Fibroblast of lung (primary cell): Measurements from ENCODE around the gene TSHZ2. TPM values are rescaled to one million over a fixed set of nuclear protein-coding genes. Genes with fewer than 3 reads are reported as not detected.

Source experiments
- DNase-seq, 2 donors: peaks; one replicate each; pipeline versions ENCODE4 v3.0.0 to v3.0.0-alpha.2; 2010; ENCODE audit warnings: low read depth in 2 of 2
- H2AFZ ChIP-seq: 2 replicates; pipeline ENCODE4 v1.5.1; 2012; ENCODE audit warnings: low read length, control low read depth, inconsistent platforms
- H3K27ac ChIP-seq: 2 replicates; pipeline ENCODE4 v1.5.1; 2011; ENCODE audit warnings: low read length, control low read depth; ENCODE audit not compliant: insufficient read depth
- H3K27me3 ChIP-seq: 2 replicates; pipeline ENCODE4 v1.5.1; 2011; ENCODE audit warnings: mild to moderate bottlenecking, low read length; ENCODE audit not compliant: control insufficient read depth, insufficient read depth
- H3K36me3 ChIP-seq: 2 replicates; pipeline ENCODE4 v1.5.1; 2011; ENCODE audit warnings: low read length; ENCODE audit not compliant: control insufficient read depth, insufficient read depth
- H3K4me1 ChIP-seq: 2 replicates; pipeline ENCODE4 v1.5.1; 2011; ENCODE audit warnings: low read length; ENCODE audit not compliant: control insufficient read depth, insufficient read depth; ENCODE audit errors: extremely low read depth
- H3K4me2 ChIP-seq: 2 replicates; pipeline ENCODE4 v1.5.1; 2011; ENCODE audit warnings: low read length, control low read depth; ENCODE audit not compliant: insufficient read depth; ENCODE audit errors: extremely low read depth
- H3K4me3 ChIP-seq, 4 experiments: fragments of 200-600 bp in 1 of 4; sonication (generic) in 1 of 4; replicated peaks in 1 of 4; 2 replicates each; pipeline ENCODE4 v1.5.1; 2011 to 2016; ENCODE audit warnings: low read length in 4 of 4, low read depth in 3 of 4, mild to moderate bottlenecking in 3 of 4, control low read depth in 2 of 4, inconsistent platforms in 1 of 4, mixed read lengths in 1 of 4; ENCODE audit not compliant: insufficient read depth in 1 of 4; ENCODE audit errors: control extremely low read depth in 1 of 4
- H3K79me2 ChIP-seq: 2 replicates; pipeline ENCODE4 v1.5.1; 2012; ENCODE audit warnings: mild to moderate bottlenecking, low read length, inconsistent platforms; ENCODE audit not compliant: control insufficient read depth, insufficient read depth
- H3K9ac ChIP-seq: 2 replicates; pipeline ENCODE4 v1.5.1; 2011; ENCODE audit warnings: mild to moderate bottlenecking, low read length, control low read depth; ENCODE audit not compliant: insufficient read depth
- H3K9me3 ChIP-seq: 2 replicates; pipeline ENCODE4 v1.5.1; 2012; ENCODE audit warnings: low read depth, low read length; ENCODE audit not compliant: control insufficient read depth, insufficient read depth
- H4K20me1 ChIP-seq: 2 replicates; pipeline ENCODE4 v1.5.1; 2011; ENCODE audit warnings: low read length; ENCODE audit not compliant: control insufficient read depth, insufficient read depth; ENCODE audit errors: extremely low read depth
- EZH2 ChIP-seq: IDR thresholded peaks from 2 replicates; pipeline ENCODE4 v1.5.1; 2012; ENCODE audit warnings: low read length, control low read depth, mild to moderate bottlenecking; ENCODE audit errors: missing control alignments
- polyA plus RNA-seq, 2 donors: library from polyadenylated mRNA; depleted of rRNA in 1 of 2; stranded (reverse) in 1 of 2; unstranded in 1 of 2; fragments of >200 nt; gene quantifications; 2 replicates each; pipeline ENCODE4 v1.2.1, GENCODE V29; 2011 to 2012; ENCODE audit warnings: missing spikeins in 1 of 2
- total RNA-seq: library from RNA; depleted of rRNA; stranded (reverse); fragments of >200 nt; gene quantifications from 2 replicates; pipeline ENCODE4 v1.2.1, GENCODE V29; 2014
- TF ChIP-seq, protein P1 (sequence below), 2 donors: IDR thresholded peaks in 1 of 2; conservative IDR thresholded peaks in 1 of 2; 1 replicate in 1 of 2; 2 replicates in 1 of 2; pipeline ENCODE4 v1.5.1; 2011 to 2012; ENCODE audit warnings: low read length in 2 of 2, control low read depth in 1 of 2, inconsistent platforms in 1 of 2, low read depth in 1 of 2, mild to moderate bottlenecking in 1 of 2

TSHZ2 gene
- total and polyA plus RNA-seq, 2 donors (not counting 1 experiment from before 2014, with no cell fraction given): 0.15 to 2.6 TPM

DNA sequence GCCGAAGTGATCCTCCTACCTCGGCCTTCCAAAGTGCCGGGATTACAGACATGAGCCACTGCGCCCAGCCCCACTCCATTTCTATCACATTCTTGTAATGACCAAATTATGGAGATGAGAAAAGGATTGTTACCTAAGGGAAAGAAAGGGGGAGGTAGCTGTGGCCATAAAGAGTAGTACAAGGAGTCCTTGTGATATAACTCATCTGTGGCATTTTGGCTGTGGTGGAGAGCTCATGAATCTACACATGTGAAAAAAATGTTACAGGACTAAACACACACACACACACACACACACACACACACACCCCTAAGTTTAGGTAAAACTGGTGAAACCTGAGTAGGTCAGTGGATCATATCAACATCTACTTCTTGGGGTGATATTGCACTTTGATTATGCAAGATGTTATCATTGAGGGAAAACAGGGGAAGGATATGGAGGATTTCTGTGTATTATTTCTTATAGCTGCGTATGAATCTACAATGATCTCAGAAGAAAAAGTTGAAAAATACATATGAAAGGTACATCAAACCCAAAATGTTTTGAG, 251.5 kb downstream of the TSHZ2 start:
- no peak overlapping the region for H3K4me3 ChIP-seq
- H3K9me3 ChIP-seq: no peaks in the 10 kb centered on the region
- TF ChIP-seq, protein P1, sequence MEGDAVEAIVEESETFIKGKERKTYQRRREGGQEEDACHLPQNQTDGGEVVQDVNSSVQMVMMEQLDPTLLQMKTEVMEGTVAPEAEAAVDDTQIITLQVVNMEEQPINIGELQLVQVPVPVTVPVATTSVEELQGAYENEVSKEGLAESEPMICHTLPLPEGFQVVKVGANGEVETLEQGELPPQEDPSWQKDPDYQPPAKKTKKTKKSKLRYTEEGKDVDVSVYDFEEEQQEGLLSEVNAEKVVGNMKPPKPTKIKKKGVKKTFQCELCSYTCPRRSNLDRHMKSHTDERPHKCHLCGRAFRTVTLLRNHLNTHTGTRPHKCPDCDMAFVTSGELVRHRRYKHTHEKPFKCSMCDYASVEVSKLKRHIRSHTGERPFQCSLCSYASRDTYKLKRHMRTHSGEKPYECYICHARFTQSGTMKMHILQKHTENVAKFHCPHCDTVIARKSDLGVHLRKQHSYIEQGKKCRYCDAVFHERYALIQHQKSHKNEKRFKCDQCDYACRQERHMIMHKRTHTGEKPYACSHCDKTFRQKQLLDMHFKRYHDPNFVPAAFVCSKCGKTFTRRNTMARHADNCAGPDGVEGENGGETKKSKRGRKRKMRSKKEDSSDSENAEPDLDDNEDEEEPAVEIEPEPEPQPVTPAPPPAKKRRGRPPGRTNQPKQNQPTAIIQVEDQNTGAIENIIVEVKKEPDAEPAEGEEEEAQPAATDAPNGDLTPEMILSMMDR (conservative IDR thresholded peaks at IDR 0.05 in 1 of 2, IDR thresholded peaks at IDR 0.05 in 1 of 2; ENCODE audit: low read depth in 1 of 2, low read length in 2 of 2): no peak
- no peak for TF ChIP-seq EZH2
- no peaks in the 10 kb centered on the region for H3K79me2 ChIP-seq
- no peak overlapping the region for H3K27ac ChIP-seq
- no peaks in the 10 kb centered on the region for H3K36me3 ChIP-seq
- H2AFZ ChIP-seq: no peak overlapping the region
- H3K4me1 ChIP-seq: no peaks in the 10 kb centered on the region
- DNase-seq: peak in 1 of 2 donors; percentile 38
- no peak overlapping the region for H3K9ac ChIP-seq
- no peaks in the 10 kb centered on the region for H3K27me3 ChIP-seq
- H4K20me1 ChIP-seq: no peaks in the 10 kb centered on the region
- H3K4me2 ChIP-seq: no peak overlapping the region

DNA sequence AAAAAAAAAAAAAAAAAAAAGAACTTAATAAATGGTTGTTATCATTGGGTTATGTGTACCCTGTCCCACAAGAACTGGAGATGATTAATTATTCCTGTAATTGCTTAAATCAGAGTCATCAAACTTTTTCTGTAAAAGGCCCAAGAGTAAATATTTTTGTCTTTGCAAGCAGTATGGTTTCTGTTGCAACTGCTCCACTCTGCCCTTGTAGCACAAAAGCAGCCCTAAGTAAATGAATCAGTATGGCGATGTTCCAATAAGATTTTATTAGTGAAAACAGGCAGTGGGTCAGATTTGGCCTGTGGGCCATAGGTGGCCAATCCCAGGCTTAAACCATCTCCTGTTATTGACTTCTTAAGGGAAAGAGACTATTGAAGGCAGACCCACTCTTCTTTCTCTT, 252.7 kb downstream of the TSHZ2 start:
- Histone ChIP-seq H3K9me3 (no peaks in the 10 kb centered on the region), H2AFZ (no peak overlapping the region), H3K27me3 (no peaks in the 10 kb centered on the region), H3K79me2 (no peaks in the 10 kb centered on the region), H3K4me1 (no peaks in the 10 kb centered on the region), H4K20me1 (no peaks in the 10 kb centered on the region), H3K36me3 (no peaks in the 10 kb centered on the region), H3K4me3 (no peak overlapping the region), H3K4me2 (no peak overlapping the region), H3K9ac (no peak overlapping the region), H3K27ac (no peak overlapping the region)
- peak; percentile 84 to 86 for DNase-seq
- TF ChIP-seq, protein P1 (conservative IDR thresholded peaks at IDR 0.05 in 1 of 2, IDR thresholded peaks at IDR 0.05 in 1 of 2; ENCODE audit: low read depth in 1 of 2, low read length in 2 of 2): no peak
- no peak for TF ChIP-seq EZH2

DNA sequence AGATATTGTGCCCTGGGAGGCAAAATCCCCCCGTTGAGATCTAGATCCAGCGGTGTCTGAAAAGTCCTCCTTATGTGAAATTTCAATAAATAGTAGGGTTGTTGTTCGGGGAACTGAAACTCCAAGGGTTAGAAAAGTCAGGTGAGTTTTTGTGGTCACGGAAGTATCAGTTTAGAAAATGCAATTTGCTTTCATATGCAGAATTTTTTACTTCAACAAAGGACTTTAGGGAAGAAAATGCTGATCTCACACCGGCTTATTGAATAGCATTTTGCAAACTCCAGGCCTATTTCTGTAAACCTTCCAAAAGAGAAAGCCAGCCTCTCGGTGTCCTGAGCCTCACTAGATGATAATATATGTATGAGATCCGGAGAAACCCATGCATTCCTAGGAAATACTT, 254.7 kb downstream of the TSHZ2 start:
- no peak for DNase-seq

More for the DNA sequence above, 254.7 kb downstream of the TSHZ2 start:
- Histone ChIP-seq H2AFZ (no peak overlapping the region), H3K27me3 (no peaks in the 10 kb centered on the region), H4K20me1 (no peaks in the 10 kb centered on the region), H3K9me3 (no peaks in the 10 kb centered on the region), H3K27ac (no peak overlapping the region), H3K79me2 (no peaks in the 10 kb centered on the region), H3K9ac (no peak overlapping the region), H3K36me3 (no peaks in the 10 kb centered on the region), H3K4me3 (no peak overlapping the region), H3K4me1 (no peaks in the 10 kb centered on the region), H3K4me2 (no peak overlapping the region)
- TF ChIP-seq EZH2: no peak
- TF ChIP-seq, protein P1 (conservative IDR thresholded peaks at IDR 0.05 in 1 of 2, IDR thresholded peaks at IDR 0.05 in 1 of 2; ENCODE audit: low read depth in 1 of 2, low read length in 2 of 2): no peak
